SIG-M5 treated with dmso at 0.1 percent for 504 hours (cell line): Measurements from ENCODE around the gene CARD8.

Source experiments
- DNase-seq: peaks from one replicate; lab custom pipeline; 2025; ENCODE audit not compliant: unreplicated experiment; lab: John Stamatoyannopoulos, UW

Gene CARD8

GRCh38 chr19:48174445-48175030 is 81.2 kb downstream of the CARD8 start:
- no peak for DNase-seq

GRCh38 chr19:48171710-48172109 is 84.0 kb downstream of the CARD8 start:
- no peak for DNase-seq

GRCh38 chr19:48170817-48171347 is 84.8 kb downstream of the CARD8 start:
- DNase-seq = no peak

GRCh38 chr19:48169939-48170803 is 85.5 kb downstream of the CARD8 start, which contains the start of the genes LIG1 and ZSWIM9:
LIG1 (minus strand) TSS chr19:48170344; CDS start chr19:48165566, 4,778 bp downstream.
ZSWIM9 (plus strand) TSS chr19:48170680; CDS start chr19:48171803, 1,123 bp downstream.
- DNase-seq = peak; percentile 85

GRCh38 chr19:48169578-48169938 is 86.2 kb downstream of the CARD8 start:
- peak; percentile 65 for DNase-seq

GRCh38 chr19:48168689-48169088 is 87.0 kb downstream of the CARD8 start:
- no peak for DNase-seq

- DNase-seq = no peak
Observed at GRCh38 chr19:48158210-48158790, 97.4 kb downstream of the CARD8 start.
